HepG2 (cell line): ENCODE measurements around the gene RUNX3. TPM values are rescaled to one million over a fixed set of nuclear protein-coding genes. Genes with fewer than 3 reads are reported as not detected.

ENCODE experiments used
- AHDC1 ChIP-seq: sonication (generic); formaldehyde crosslinking; IDR thresholded peaks from 2 replicates; pipeline ENCODE4 v1.5.1; 2020; ENCODE audit warnings: mild to moderate bottlenecking, missing genetic modification reagents, borderline replicate concordance
- ELF1 ChIP-seq: sonication (generic); formaldehyde crosslinking; IDR thresholded peaks from 2 replicates; pipeline ENCODE4 v1.4.0; 2020; ENCODE audit warnings: missing genetic modification reagents
- EP300 ChIP-seq, 3 experiments: sonication (generic) in 1 of 3; formaldehyde crosslinking in 1 of 3; IDR thresholded peaks; 2 replicates each; pipeline versions ENCODE4 v1.5.1 to v1.6.1; 2011 to 2020; ENCODE audit warnings: low read depth in 2 of 3, low read length in 2 of 3, borderline replicate concordance in 1 of 3, improper control_type of control experiment in 1 of 3, mild to moderate bottlenecking in 1 of 3, missing genetic modification reagents in 1 of 3, moderate library complexity in 1 of 3
- HOXA7 ChIP-seq: sonication (generic); formaldehyde crosslinking; IDR thresholded peaks from 2 replicates; pipeline ENCODE4 v1.8.1; 2022; ENCODE audit warnings: mild to moderate bottlenecking, missing genetic modification reagents, moderate library complexity
- NFAT5 ChIP-seq: sonication (generic); formaldehyde crosslinking; IDR thresholded peaks from 2 replicates; pipeline ENCODE4 v1.4.0; 2020; ENCODE audit warnings: missing genetic modification reagents
- SNRNP70 ChIP-seq: fragments of 200-400 bp; formaldehyde crosslinking; IDR thresholded peaks from 2 replicates; pipeline ENCODE4 v1.6.1; 2017; ENCODE audit warnings: mild to moderate bottlenecking, low read depth, low read length, moderate library complexity
- SRSF4 ChIP-seq: fragments of 200-400 bp; formaldehyde crosslinking; IDR thresholded peaks from one replicate; pipeline ENCODE4 v1.6.1; 2018; ENCODE audit warnings: mild to moderate bottlenecking, low read depth, low read length, moderate library complexity; ENCODE audit not compliant: poor library complexity, severe bottlenecking
- ZFP82 ChIP-seq: sonication (generic); formaldehyde crosslinking; IDR thresholded peaks from 2 replicates; pipeline ENCODE4 v1.5.1; 2020; ENCODE audit warnings: mild to moderate bottlenecking, missing genetic modification reagents, borderline replicate concordance
- ZNF143 ChIP-seq: sonication (generic); formaldehyde crosslinking; IDR thresholded peaks from 2 replicates; pipeline ENCODE4 v1.4.0; 2020; ENCODE audit warnings: missing genetic modification reagents
- ZNF280D ChIP-seq: sonication (generic); formaldehyde crosslinking; IDR thresholded peaks from 2 replicates; pipeline ENCODE4 v1.5.1; 2020; ENCODE audit warnings: mild to moderate bottlenecking, missing genetic modification reagents
- ZNF784 ChIP-seq: sonication (generic); formaldehyde crosslinking; IDR thresholded peaks from 2 replicates; pipeline ENCODE4 v1.5.1; 2020; ENCODE audit warnings: missing genetic modification reagents, mild to moderate bottlenecking, borderline replicate concordance
- ZNF790 ChIP-seq: sonication (generic); formaldehyde crosslinking; IDR thresholded peaks from 2 replicates; pipeline ENCODE4 v1.8.0; 2022; ENCODE audit warnings: missing genetic modification reagents, mild to moderate bottlenecking, borderline replicate concordance
- polyA plus RNA-seq, 8 experiments: library from polyadenylated mRNA; depleted of rRNA in 3 of 8; stranded (reverse) in 7 of 8; unstranded in 1 of 8; fragments of >200 nt; fragmentation: Illumina TruSeq in 4 of 8; extraction: Trizol in 4 of 8; gene quantifications; 2 replicates each; pipeline versions ENCODE4 v1.2.1 to v1.2.3, GENCODE V29; 2011 to 2016; ENCODE audit warnings: low read depth in 4 of 8, missing spikeins in 1 of 8, mixed read lengths in 1 of 8; ENCODE audit not compliant: insufficient read depth in 1 of 8
- total RNA-seq, 5 experiments: library from RNA; depleted of rRNA; stranded (reverse); fragments of >200 nt; fragmentation: Illumina TruSeq; extraction: Trizol; gene quantifications; 2 replicates each; pipeline ENCODE4 v1.2.3, GENCODE V29; 2016; ENCODE audit warnings: low read depth in 1 of 5

The RUNX3 gene
- total and polyA plus RNA-seq, 2 of the 13 experiments (the other 11 are each of a cell fraction or from before 2014, with no cell fraction given): 0.04 to 0.22 TPM

GRCh38 chr1:24931468-24932231, 1.6 kb upstream of the RUNX3 start (continued):
- TF ChIP-seq EP300 (IDR thresholded peaks at IDR 0.05; ENCODE audit: low read depth in 2 of 2, low read length in 2 of 2) (no peak), EP300 (CRISPR knock-in tag; IDR thresholded peaks at IDR 0.05; ENCODE audit: borderline replicate concordance) (no peak), AHDC1 (CRISPR knock-in tag) (no peak), ELF1 (no peak), NFAT5 (CRISPR knock-in tag) (0 out of 2 replicates have a peak, but pooled peaks have one; percentile 37), ZNF784 (CRISPR knock-in tag) (no peak), SRSF4 (no peak), SNRNP70 (no peak), ZFP82 (CRISPR knock-in tag) (no peak), ZNF280D (0 out of 2 replicates have a peak, but pooled peaks have one; percentile 28), ZNF143 (no peak), ZNF790 (CRISPR knock-in tag) (no peak), HOXA7 (CRISPR knock-in tag) (no peak)
